MM.1S (cell line): ENCODE measurements around the gene EIF1AY.
"Not testable (repeated sequence)": the region's sequence is repeated elsewhere in the genome, so short reads cannot be mapped to it uniquely, and the experiment has no call there.

ENCODE experiments used
- DNase-seq: peaks from one replicate; pipeline ENCODE4 v3.0.0-alpha.2; 2015
- H2AFZ ChIP-seq: fragments of 300-600 bp; sonication (generic); 2 replicates; pipeline ENCODE4 v1.6.0; 2016; ENCODE audit warnings: antibody characterized with exemption, low read length
- H3F3A ChIP-seq: fragments of 300-600 bp; sonication (generic); 2 replicates; pipeline ENCODE4 v1.6.1; 2016; ENCODE audit warnings: mild to moderate bottlenecking, antibody characterized with exemption, low read length, moderate library complexity, mixed read lengths; ENCODE audit not compliant: insufficient read depth
- H3K27ac ChIP-seq: fragments of 300-600 bp; sonication (generic); 2 replicates; pipeline ENCODE4 v1.5.1; 2016; ENCODE audit warnings: mild to moderate bottlenecking, low read length
- H3K27me3 ChIP-seq: fragments of 300-600 bp; sonication (generic); replicated peaks from 2 replicates; pipeline ENCODE4 v1.6.0; 2016; ENCODE audit warnings: low read length; ENCODE audit not compliant: insufficient read depth
- H3K36me3 ChIP-seq: fragments of 300-600 bp; sonication (generic); replicated peaks from 2 replicates; pipeline ENCODE4 v1.6.1; 2016; ENCODE audit warnings: mild to moderate bottlenecking, low read length, mixed read lengths; ENCODE audit not compliant: insufficient read depth
- H3K4me1 ChIP-seq: fragments of 300-600 bp; sonication (generic); 2 replicates; pipeline ENCODE4 v1.6.1; 2016; ENCODE audit warnings: low read length, mixed read lengths
- H3K4me2 ChIP-seq: fragments of 300-600 bp; sonication (generic); 2 replicates; pipeline ENCODE4 v1.6.0; 2016; ENCODE audit warnings: low read depth, low read length
- H3K4me3 ChIP-seq: fragments of 300-600 bp; sonication (generic); 2 replicates; pipeline ENCODE4 v1.5.1; 2016; ENCODE audit warnings: low read length, mixed read lengths
- H3K79me2 ChIP-seq: fragments of 300-600 bp; sonication (generic); 2 replicates; pipeline ENCODE4 v1.6.1; 2016; ENCODE audit warnings: mixed run types, low read length, mixed read lengths
- H3K9ac ChIP-seq: fragments of 300-600 bp; sonication (generic); 2 replicates; pipeline ENCODE4 v1.6.1; 2016; ENCODE audit warnings: low read length, mixed read lengths
- H3K9me2 ChIP-seq: fragments of 300-600 bp; sonication (generic); replicated peaks from 2 replicates; pipeline ENCODE4 v1.6.1; 2016; ENCODE audit warnings: mild to moderate bottlenecking, low read length, mixed read lengths; ENCODE audit not compliant: insufficient read depth
- H3K9me3 ChIP-seq: fragments of 300-600 bp; sonication (generic); replicated peaks from 2 replicates; pipeline ENCODE4 v1.6.1; 2016; ENCODE audit warnings: mild to moderate bottlenecking, low read length, mixed read lengths; ENCODE audit not compliant: insufficient read depth
- H4K20me1 ChIP-seq: fragments of 300-600 bp; sonication (generic); 2 replicates; pipeline ENCODE4 v1.6.1; 2016; ENCODE audit warnings: mild to moderate bottlenecking, low read length, moderate library complexity, mixed read lengths; ENCODE audit not compliant: insufficient read depth
- CTCF ChIP-seq: fragments of 300-600 bp; sonication (generic); IDR thresholded peaks from 2 replicates; pipeline ENCODE4 v1.5.1; 2016; ENCODE audit warnings: antibody characterized with exemption, low read length, mixed read lengths
- EZH2 ChIP-seq: fragments of 300-600 bp; sonication (generic); optimal IDR thresholded peaks from 2 replicates; pipeline ENCODE3; 2017; ENCODE audit warnings: low read depth, mild to moderate bottlenecking, antibody characterized with exemption, low read length, mixed read lengths
- EZH2phosphoT487 ChIP-seq: fragments of 300-600 bp; sonication (generic); IDR thresholded peaks from 2 replicates; pipeline ENCODE4 v1.6.1; 2018; ENCODE audit warnings: antibody characterized with exemption, low read length

The EIF1AY gene

DNA sequence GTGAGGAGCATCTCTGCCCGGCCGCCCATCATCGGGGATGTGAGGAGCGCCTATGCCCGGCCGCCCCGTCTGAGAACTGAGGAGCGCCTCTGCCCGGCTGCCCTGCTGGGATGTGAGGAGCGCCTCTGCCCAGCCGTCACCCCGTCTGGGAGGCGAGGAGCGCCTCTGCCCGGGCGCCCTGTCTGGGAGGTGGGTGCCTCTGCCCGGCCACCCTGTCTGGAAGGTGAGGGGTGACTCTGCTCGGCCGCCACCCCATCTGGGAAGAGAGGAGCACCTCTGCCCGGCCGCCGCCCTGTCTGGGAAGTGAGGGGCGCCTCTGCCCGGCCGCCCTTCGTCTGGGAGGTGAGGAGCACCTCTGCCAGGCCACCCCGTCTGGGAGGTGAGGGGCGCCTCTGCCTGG, 23.7 kb upstream of the EIF1AY start:
- H3K9me3 ChIP-seq: no peaks in the 10 kb centered on the region
- no peak for DNase-seq
- no peak overlapping the region for H3K4me3 ChIP-seq
- no peak overlapping the region for H3K9ac ChIP-seq
- H3K4me2 ChIP-seq: no peak overlapping the region
- H3K4me1 ChIP-seq: no peaks in the 10 kb centered on the region
- TF ChIP-seq EZH2phosphoT487: no peak
- TF ChIP-seq EZH2: no peak
- TF ChIP-seq CTCF: no peak
- no peak overlapping the region for H3K27ac ChIP-seq
- H4K20me1 ChIP-seq: no peaks in the 10 kb centered on the region
- no peaks in the 10 kb centered on the region for H3K27me3 ChIP-seq
- H2AFZ ChIP-seq: no peak overlapping the region
- H3F3A ChIP-seq: no peaks in the 10 kb centered on the region
- no peaks in the 10 kb centered on the region for H3K36me3 ChIP-seq
- H3K79me2 ChIP-seq: no peaks in the 10 kb centered on the region
- no peaks in the 10 kb centered on the region for H3K9me2 ChIP-seq

DNA sequence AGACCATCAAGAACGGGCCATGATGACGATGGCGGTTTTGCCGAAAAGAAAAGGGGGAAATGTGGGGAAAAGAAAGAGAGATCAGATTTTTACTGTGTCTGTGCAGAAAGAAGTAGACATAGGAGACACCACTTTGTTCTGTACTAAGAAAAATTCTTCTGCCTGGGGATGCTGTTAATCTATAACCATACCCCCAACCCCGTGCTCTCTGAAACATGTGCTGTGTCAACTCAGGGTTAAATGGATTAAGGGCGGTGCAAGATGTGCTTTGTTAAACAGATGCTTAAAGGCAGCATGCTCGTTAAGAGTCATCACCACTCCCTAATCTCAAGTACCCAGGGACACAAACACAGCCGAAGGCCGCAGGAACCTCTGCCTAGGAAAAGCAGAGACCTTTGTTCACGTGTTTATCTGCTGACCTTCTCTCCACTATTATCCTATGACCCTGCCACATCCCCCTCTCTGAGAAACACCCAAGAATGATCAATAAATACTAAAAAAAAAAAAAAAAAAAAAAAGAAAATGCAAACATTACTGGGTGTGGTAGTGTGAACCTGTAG, 22.7 kb upstream of the EIF1AY start:
- not testable (repeated sequence) for H3K9ac ChIP-seq, H3K4me1 ChIP-seq, H3K27ac ChIP-seq, H3K4me3 ChIP-seq, H3K36me3 ChIP-seq, H3K4me2 ChIP-seq, H3K9me3 ChIP-seq, H3K79me2 ChIP-seq, H3F3A ChIP-seq, H2AFZ ChIP-seq, DNase-seq, H3K27me3 ChIP-seq, H4K20me1 ChIP-seq, H3K9me2 ChIP-seq

- H3K27ac ChIP-seq: no peak overlapping the region
- no peaks in the 10 kb centered on the region for H3K79me2 ChIP-seq
- H3K4me2 ChIP-seq: no peak overlapping the region
- H3K4me3 ChIP-seq: no peak overlapping the region
- H3K9me2 ChIP-seq: no peaks in the 10 kb centered on the region
- H3K9ac ChIP-seq: no peak overlapping the region
- H3K27me3 ChIP-seq: no peaks in the 10 kb centered on the region
- H3F3A ChIP-seq: no peaks in the 10 kb centered on the region
- H4K20me1 ChIP-seq: no peaks in the 10 kb centered on the region
- no peaks in the 10 kb centered on the region for H3K4me1 ChIP-seq
- no peak for DNase-seq
- H3K36me3 ChIP-seq: no peaks in the 10 kb centered on the region
- no peak overlapping the region for H2AFZ ChIP-seq
- TF ChIP-seq EZH2: no peak
- TF ChIP-seq EZH2phosphoT487: no peak
- no peak for TF ChIP-seq CTCF
- no peaks in the 10 kb centered on the region for H3K9me3 ChIP-seq
Observed at GRCh38 chrY:20555820-20556219, 19.8 kb upstream of the EIF1AY start.

- Histone ChIP-seq H3K9me3 (no peaks in the 10 kb centered on the region), H3K9me2 (no peaks in the 10 kb centered on the region), H3K79me2 (no peaks in the 10 kb centered on the region), H3K27ac (no peak overlapping the region), H3K4me1 (no peaks in the 10 kb centered on the region), H3K4me3 (no peak overlapping the region), H2AFZ (no peak overlapping the region), H4K20me1 (no peaks in the 10 kb centered on the region), H3K9ac (no peak overlapping the region), H3F3A (no peaks in the 10 kb centered on the region), H3K27me3 (no peaks in the 10 kb centered on the region), H3K4me2 (no peak overlapping the region), H3K36me3 (no peaks in the 10 kb centered on the region)
- DNase-seq: no peak
- TF ChIP-seq CTCF (no peak), EZH2 (no peak), EZH2phosphoT487 (no peak)
Observed at GRCh38 chrY:20558677-20559076, 16.9 kb upstream of the EIF1AY start.
